Effector memory CD4-positive, alpha-beta T cell (primary cell): ENCODE data around the gene PRPF40A.

ENCODE experiments used
- DNase-seq, 3 donors: peaks; one replicate each; pipeline ENCODE4 v3.0.0-alpha.2; 2020
- H3K27ac ChIP-seq: 2 replicates; pipeline ENCODE4 v1.7.0; 2013; ENCODE audit warnings: mild to moderate bottlenecking, low read length, moderate library complexity; ENCODE audit not compliant: insufficient read depth, poor library complexity, severe bottlenecking
- H3K27me3 ChIP-seq: replicated peaks from 2 replicates; pipeline ENCODE4 v1.7.0; 2013; ENCODE audit warnings: mild to moderate bottlenecking, low read length; ENCODE audit not compliant: insufficient read depth, control insufficient read depth, poor library complexity, severe bottlenecking
- H3K36me3 ChIP-seq: 2 replicates; pipeline ENCODE4 v1.7.0; 2013; ENCODE audit warnings: mild to moderate bottlenecking, low read length, moderate library complexity; ENCODE audit not compliant: control insufficient read depth, insufficient read depth
- H3K4me1 ChIP-seq: 2 replicates; pipeline ENCODE4 v1.7.0; 2013; ENCODE audit warnings: low read length, mild to moderate bottlenecking; ENCODE audit not compliant: control insufficient read depth, insufficient read depth, poor library complexity, severe bottlenecking
- H3K4me3 ChIP-seq: 2 replicates; pipeline ENCODE4 v1.7.0; 2013; ENCODE audit warnings: low read length, low read depth, mild to moderate bottlenecking; ENCODE audit not compliant: insufficient read depth, poor library complexity, severe bottlenecking
- H3K9me3 ChIP-seq: 2 replicates; pipeline ENCODE4 v1.7.0; 2013; ENCODE audit warnings: mild to moderate bottlenecking, low read length, moderate library complexity; ENCODE audit not compliant: control insufficient read depth

The PRPF40A gene

GRCh38 chr2:152611458-152612231, 105.6 kb downstream of the PRPF40A start:
- no peak for DNase-seq
- Histone ChIP-seq H3K4me1 (no peaks in the 10 kb centered on the region), H3K27ac (no peak overlapping the region), H3K9me3 (no peaks in the 10 kb centered on the region), H3K4me3 (no peak overlapping the region), H3K27me3 (no peaks in the 10 kb centered on the region), H3K36me3 (no peaks in the 10 kb centered on the region)

DNA sequence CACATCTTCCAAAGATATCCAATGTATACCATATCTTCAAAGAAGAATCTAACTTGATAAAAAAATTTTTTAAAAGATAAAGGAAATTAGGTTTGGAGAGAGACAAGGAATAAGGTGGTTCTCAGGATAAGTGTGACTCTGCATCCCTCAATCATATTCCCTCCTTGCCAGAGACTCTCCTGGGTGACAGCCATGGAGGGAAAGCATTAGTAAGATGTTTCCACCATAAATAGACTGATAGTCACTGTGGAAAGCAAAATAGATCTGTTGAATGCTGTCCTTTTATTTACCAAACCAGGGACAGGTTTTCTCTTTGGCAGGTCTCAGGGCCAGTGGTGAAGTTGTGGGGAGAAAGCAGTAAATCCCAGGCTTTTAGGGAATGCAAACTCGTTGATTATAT, 107.6 kb downstream of the PRPF40A start:
- Histone ChIP-seq H3K4me1 (no peaks in the 10 kb centered on the region), H3K27me3 (no peaks in the 10 kb centered on the region), H3K36me3 (no peaks in the 10 kb centered on the region), H3K4me3 (no peak overlapping the region), H3K9me3 (no peaks in the 10 kb centered on the region), H3K27ac (no peak overlapping the region)
- no peak for DNase-seq

DNA sequence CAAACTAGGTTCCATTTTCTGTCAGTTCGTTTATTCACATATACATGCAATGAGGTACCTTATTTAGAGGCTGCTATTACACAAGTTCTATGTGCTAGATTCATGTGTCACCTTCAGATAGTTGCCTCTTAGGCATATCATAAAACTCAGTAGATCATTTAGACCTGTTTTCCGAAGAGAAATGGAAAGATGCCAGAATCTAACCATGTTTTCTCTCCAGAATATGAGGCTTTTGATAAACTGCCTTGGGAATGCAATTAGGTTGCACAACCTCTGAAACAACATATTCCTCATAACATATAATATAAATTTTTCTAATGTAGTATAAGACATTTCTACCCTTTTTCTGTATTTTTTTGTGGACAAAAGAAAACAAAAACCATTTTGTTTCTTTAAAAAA, 108.1 kb downstream of the PRPF40A start:
- Histone ChIP-seq H3K36me3 (no peaks in the 10 kb centered on the region), H3K27ac (no peak overlapping the region), H3K4me3 (no peak overlapping the region), H3K4me1 (no peaks in the 10 kb centered on the region), H3K9me3 (no peaks in the 10 kb centered on the region), H3K27me3 (no peaks in the 10 kb centered on the region)
- no peak for DNase-seq

- H3K9me3 ChIP-seq = no peaks in the 10 kb centered on the region
- no peaks in the 10 kb centered on the region for H3K27me3 ChIP-seq
- H3K36me3 ChIP-seq = no peaks in the 10 kb centered on the region
- H3K4me3 ChIP-seq = no peak overlapping the region
- no peak overlapping the region for H3K27ac ChIP-seq
- DNase-seq = no peak
- H3K4me1 ChIP-seq = no peaks in the 10 kb centered on the region
These were observed 109.4 kb downstream of the PRPF40A start for GRCh38 chr2:152607793-152608300.

DNA sequence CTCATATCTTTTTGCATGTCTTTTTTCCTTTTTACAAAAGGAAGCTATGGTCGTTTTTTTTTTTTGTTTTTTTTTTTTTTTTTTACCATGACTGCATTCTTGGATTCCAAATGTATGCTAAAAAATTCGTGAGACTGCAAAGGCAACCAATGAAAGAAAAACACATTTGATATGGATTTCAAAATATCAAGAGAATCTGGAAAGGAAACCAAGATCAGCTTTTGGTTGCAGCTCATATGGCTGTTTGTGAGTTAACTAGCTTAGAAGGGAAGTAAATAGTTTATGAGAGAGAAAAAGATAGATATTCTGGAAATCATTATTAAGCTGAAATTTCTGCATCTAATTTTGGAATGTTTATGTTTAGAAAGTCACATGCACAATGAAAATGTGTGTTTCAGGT, 110.3 kb downstream of the PRPF40A start:
- no peaks in the 10 kb centered on the region for H3K36me3 ChIP-seq
- H3K4me1 ChIP-seq = no peaks in the 10 kb centered on the region
- DNase-seq = no peak
- no peak overlapping the region for H3K4me3 ChIP-seq
- H3K27ac ChIP-seq = no peak overlapping the region
- H3K27me3 ChIP-seq = no peaks in the 10 kb centered on the region
- H3K9me3 ChIP-seq = no peaks in the 10 kb centered on the region

DNA sequence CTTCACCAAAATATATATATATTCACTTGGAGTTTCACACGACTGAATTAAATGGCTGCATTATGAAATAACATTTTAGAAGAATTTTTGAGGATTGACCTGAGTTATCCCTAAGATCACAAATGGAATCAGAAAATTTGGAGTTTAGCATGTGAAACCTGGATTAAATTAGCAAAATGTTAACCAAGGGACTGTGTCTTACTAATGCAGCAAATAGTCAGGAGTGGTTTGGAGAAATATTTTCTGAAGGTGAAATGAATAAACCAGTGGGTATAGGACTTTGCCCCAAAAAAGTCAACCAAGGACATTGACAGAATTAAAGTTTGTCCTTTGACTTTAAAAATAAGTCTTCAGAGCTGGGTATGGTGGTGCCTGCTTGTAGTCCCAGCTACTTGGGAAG, 111.2 kb downstream of the PRPF40A start:
- Histone ChIP-seq H3K27ac (no peak overlapping the region), H3K4me1 (no peaks in the 10 kb centered on the region), H3K4me3 (no peak overlapping the region), H3K36me3 (no peaks in the 10 kb centered on the region), H3K9me3 (no peaks in the 10 kb centered on the region), H3K27me3 (no peaks in the 10 kb centered on the region)
- no peak for DNase-seq

DNA sequence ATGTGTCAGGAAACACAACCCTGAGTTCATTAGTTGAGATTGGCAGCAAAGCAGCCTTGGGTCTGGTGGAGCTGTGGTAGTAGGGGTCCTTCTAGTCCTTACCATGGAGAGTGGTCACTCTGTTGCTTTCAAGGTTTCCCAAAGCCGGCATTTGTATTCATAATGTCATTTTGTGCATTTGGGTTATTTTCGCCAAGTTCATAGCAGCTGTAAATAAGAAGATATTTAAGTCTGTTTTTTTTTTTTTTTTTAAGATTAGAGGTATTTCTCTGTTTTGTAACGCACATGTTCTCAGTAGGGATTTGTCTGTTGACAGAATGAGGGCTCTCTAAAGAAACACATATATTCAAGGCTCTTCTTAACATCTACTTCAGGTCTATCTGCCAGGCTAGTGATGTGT, 114.1 kb downstream of the PRPF40A start:
- H3K36me3 ChIP-seq = no peaks in the 10 kb centered on the region
- H3K27me3 ChIP-seq = no peaks in the 10 kb centered on the region
- H3K4me1 ChIP-seq = no peaks in the 10 kb centered on the region
- no peaks in the 10 kb centered on the region for H3K9me3 ChIP-seq
- no peak for DNase-seq
- no peak overlapping the region for H3K4me3 ChIP-seq
- no peak overlapping the region for H3K27ac ChIP-seq

DNA sequence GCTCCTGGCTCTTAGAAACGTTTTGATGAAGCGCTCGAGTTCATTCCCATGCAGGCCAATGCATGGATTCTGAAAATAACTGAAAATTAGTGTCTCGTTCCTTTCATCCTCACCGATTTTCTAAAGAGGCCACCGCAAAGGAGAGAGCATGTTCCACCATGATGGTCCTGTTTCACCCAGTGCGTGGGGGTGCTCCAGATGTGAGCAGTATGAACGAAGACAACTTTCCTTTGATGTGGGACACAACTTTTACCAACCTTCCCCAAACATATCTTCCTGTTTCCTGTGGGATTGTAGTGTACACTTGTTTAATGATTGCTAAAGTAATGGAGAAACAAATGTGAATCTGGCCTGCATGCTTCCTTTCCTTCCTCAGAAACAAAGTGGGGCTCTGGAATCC, 114.5 kb downstream of the PRPF40A start:
- Histone ChIP-seq H3K4me1 (no peaks in the 10 kb centered on the region), H3K4me3 (no peak overlapping the region), H3K36me3 (no peaks in the 10 kb centered on the region), H3K9me3 (no peaks in the 10 kb centered on the region), H3K27ac (no peak overlapping the region), H3K27me3 (no peaks in the 10 kb centered on the region)
- DNase-seq = no peak
